Stimulated activated memory B cell treated with anti-CD40 and anti-IgM and Interleukin-4, amounts not matched to agents 10 μg/mL and 1 μg/mL and 100 μg/mL, for 72 hours (primary cell): Measurements from ENCODE around the gene CSMD2.

Experiments
- ATAC-seq: fragments of 150-1000 bp; cut with Tn5 transposase; 2 replicates; pipeline ENCODE4 v1.10.0; 2021
- H3K27ac Mint-ChIP-seq: one replicate; pipeline ENCODE4 v1.8.0; 2022; ENCODE audit warnings: mild to moderate bottlenecking, mixed read lengths
- H3K27me3 Mint-ChIP-seq: one replicate; pipeline ENCODE4 v1.8.0; 2022; ENCODE audit warnings: mixed read lengths
- H3K36me3 Mint-ChIP-seq: one replicate; pipeline ENCODE4 v1.8.0; 2022; ENCODE audit warnings: mixed read lengths
- H3K4me1 Mint-ChIP-seq: one replicate; pipeline ENCODE4 v1.8.0; 2022; ENCODE audit warnings: mixed read lengths
- H3K4me3 Mint-ChIP-seq: one replicate; pipeline ENCODE4 v1.8.0; 2022; ENCODE audit warnings: mild to moderate bottlenecking, moderate library complexity, mixed read lengths
- H3K9me3 Mint-ChIP-seq: one replicate; pipeline ENCODE4 v1.8.0; 2022; ENCODE audit warnings: mixed read lengths

Gene CSMD2

GRCh38 chr1:33988161-33988560 lies 176.9 kb downstream of the CSMD2 start:
- no peak for ATAC-seq
- Mint-ChIP-seq H3K9me3 (no peaks in the 10 kb centered on the region), H3K27ac (no peak overlapping the region), H3K36me3 (no peaks in the 10 kb centered on the region), H3K4me3 (no peak overlapping the region), H3K27me3 (no peaks in the 10 kb centered on the region), H3K4me1 (no peaks in the 10 kb centered on the region)

GRCh38 chr1:33986390-33987095 lies 178.5 kb downstream of the CSMD2 start:
- no peaks in the 10 kb centered on the region for H3K4me1 Mint-ChIP-seq
- no peaks in the 10 kb centered on the region for H3K9me3 Mint-ChIP-seq
- peaks cover 14% of the 10 kb centered on the region for H3K27me3 Mint-ChIP-seq
- no peak overlapping the region for H3K27ac Mint-ChIP-seq
- H3K36me3 Mint-ChIP-seq, result no peaks in the 10 kb centered on the region
- H3K4me3 Mint-ChIP-seq, result no peak overlapping the region
- ATAC-seq, result no peak

GRCh38 chr1:33985656-33986055 lies 179.4 kb downstream of the CSMD2 start:
- Mint-ChIP-seq H3K4me3 (no peak overlapping the region), H3K27ac (no peak overlapping the region), H3K9me3 (no peaks in the 10 kb centered on the region), H3K27me3 (peaks cover 19% of the 10 kb centered on the region), H3K36me3 (no peaks in the 10 kb centered on the region), H3K4me1 (no peaks in the 10 kb centered on the region)
- no peak for ATAC-seq

- Mint-ChIP-seq H3K27ac (no peak overlapping the region), H3K36me3 (no peaks in the 10 kb centered on the region), H3K4me1 (no peaks in the 10 kb centered on the region), H3K9me3 (no peaks in the 10 kb centered on the region), H3K4me3 (no peak overlapping the region), H3K27me3 (peaks cover 19% of the 10 kb centered on the region)
- ATAC-seq, result no peak
Measured at GRCh38 chr1:33984906-33985565, 180.0 kb downstream of the CSMD2 start.

- H3K9me3 Mint-ChIP-seq, result no peaks in the 10 kb centered on the region
- H3K36me3 Mint-ChIP-seq, result no peaks in the 10 kb centered on the region
- H3K27ac Mint-ChIP-seq, result no peak overlapping the region
- peaks cover 29% of the 10 kb centered on the region for H3K27me3 Mint-ChIP-seq
- H3K4me1 Mint-ChIP-seq, result no peaks in the 10 kb centered on the region
- ATAC-seq, result no peak
- H3K4me3 Mint-ChIP-seq, result no peak overlapping the region
Measured at GRCh38 chr1:33982419-33982818, 182.6 kb downstream of the CSMD2 start.

GRCh38 chr1:33979341-33979740 lies 185.7 kb downstream of the CSMD2 start:
- Mint-ChIP-seq H3K4me3 (no peak overlapping the region), H3K27me3 (peaks cover 40% of the 10 kb centered on the region), H3K9me3 (no peaks in the 10 kb centered on the region), H3K36me3 (no peaks in the 10 kb centered on the region), H3K4me1 (no peaks in the 10 kb centered on the region), H3K27ac (no peak overlapping the region)
- no peak for ATAC-seq

- Mint-ChIP-seq H3K27me3 (peaks cover 21% of the 10 kb centered on the region), H3K27ac (no peak overlapping the region), H3K4me1 (no peaks in the 10 kb centered on the region), H3K9me3 (no peaks in the 10 kb centered on the region), H3K4me3 (no peak overlapping the region), H3K36me3 (no peaks in the 10 kb centered on the region)
- no peak for ATAC-seq
Measured at GRCh38 chr1:33975961-33976360, 189.1 kb downstream of the CSMD2 start.

GRCh38 chr1:33973799-33974545 lies 191.1 kb downstream of the CSMD2 start:
- Mint-ChIP-seq H3K9me3 (no peaks in the 10 kb centered on the region), H3K4me1 (no peaks in the 10 kb centered on the region), H3K27ac (no peak overlapping the region), H3K36me3 (no peaks in the 10 kb centered on the region), H3K27me3 (peaks cover 27% of the 10 kb centered on the region), H3K4me3 (no peak overlapping the region)
- no peak for ATAC-seq

- ATAC-seq, result no peak
- Mint-ChIP-seq H3K27me3 (peaks cover 21% of the 10 kb centered on the region), H3K4me1 (no peaks in the 10 kb centered on the region), H3K9me3 (no peaks in the 10 kb centered on the region), H3K4me3 (no peak overlapping the region), H3K36me3 (no peaks in the 10 kb centered on the region), H3K27ac (no peak overlapping the region)
Measured at GRCh38 chr1:33972676-33973395, 192.2 kb downstream of the CSMD2 start.

- H3K36me3 Mint-ChIP-seq, result no peaks in the 10 kb centered on the region
- H3K4me3 Mint-ChIP-seq, result no peak overlapping the region
- no peaks in the 10 kb centered on the region for H3K9me3 Mint-ChIP-seq
- peaks cover 12% of the 10 kb centered on the region for H3K27me3 Mint-ChIP-seq
- H3K27ac Mint-ChIP-seq, result no peak overlapping the region
- no peaks in the 10 kb centered on the region for H3K4me1 Mint-ChIP-seq
- no peak for ATAC-seq
Measured at GRCh38 chr1:33971913-33972312, 193.1 kb downstream of the CSMD2 start.

- Mint-ChIP-seq H3K9me3 (no peaks in the 10 kb centered on the region), H3K4me3 (no peak overlapping the region), H3K36me3 (no peaks in the 10 kb centered on the region), H3K27me3 (peaks cover 14% of the 10 kb centered on the region), H3K4me1 (no peaks in the 10 kb centered on the region), H3K27ac (no peak overlapping the region)
- ATAC-seq, result no peak
Measured at GRCh38 chr1:33971018-33971710, 193.9 kb downstream of the CSMD2 start.

- Mint-ChIP-seq H3K9me3 (no peaks in the 10 kb centered on the region), H3K27me3 (peaks cover 14% of the 10 kb centered on the region), H3K36me3 (no peaks in the 10 kb centered on the region), H3K4me1 (no peaks in the 10 kb centered on the region), H3K4me3 (no peak overlapping the region), H3K27ac (no peak overlapping the region)
- no peak for ATAC-seq
Measured at GRCh38 chr1:33970148-33970825, 194.7 kb downstream of the CSMD2 start.

GRCh38 chr1:33966346-33967141 lies 198.5 kb downstream of the CSMD2 start:
- H3K27ac Mint-ChIP-seq, result no peak overlapping the region
- H3K4me3 Mint-ChIP-seq, result no peak overlapping the region
- H3K27me3 Mint-ChIP-seq, result peaks cover 14% of the 10 kb centered on the region
- peaks cover 3% of the 10 kb centered on the region for H3K9me3 Mint-ChIP-seq
- no peaks in the 10 kb centered on the region for H3K4me1 Mint-ChIP-seq
- no peak for ATAC-seq
- H3K36me3 Mint-ChIP-seq, result no peaks in the 10 kb centered on the region

- Mint-ChIP-seq H3K36me3 (no peaks in the 10 kb centered on the region), H3K27me3 (peaks cover 9% of the 10 kb centered on the region), H3K4me1 (no peaks in the 10 kb centered on the region), H3K4me3 (no peak overlapping the region), H3K9me3 (peaks cover 3% of the 10 kb centered on the region), H3K27ac (no peak overlapping the region)
- no peak for ATAC-seq
Measured at GRCh38 chr1:33965086-33965485, 199.9 kb downstream of the CSMD2 start.
